NCI-H345 (cell line): ENCODE results near the gene TPM1.

Experiments
- DNase-seq: peaks from one replicate; lab custom pipeline; 2025; lab: John Stamatoyannopoulos, UW

The TPM1 gene

GRCh38 chr15:63016234-63016633 is 26.3 kb upstream of the TPM1 start:
- no peak for DNase-seq

- DNase-seq: no peak
Measured at GRCh38 chr15:63018639-63019038, 23.9 kb upstream of the TPM1 start.

- DNase-seq: no peak
Measured at GRCh38 chr15:63019511-63020109, 22.9 kb upstream of the TPM1 start.

GRCh38 chr15:63020128-63020527 is 22.4 kb upstream of the TPM1 start:
- no peak for DNase-seq

- DNase-seq: no peak
Measured at GRCh38 chr15:63020759-63021430, 21.7 kb upstream of the TPM1 start.

GRCh38 chr15:63022181-63022580 is 20.4 kb upstream of the TPM1 start:
- DNase-seq: no peak

- DNase-seq: no peak
Measured at GRCh38 chr15:63022663-63023062, 19.9 kb upstream of the TPM1 start.

GRCh38 chr15:63023351-63023945 is 19.1 kb upstream of the TPM1 start:
- no peak for DNase-seq

GRCh38 chr15:63025460-63025859 is 17.1 kb upstream of the TPM1 start:
- no peak for DNase-seq

GRCh38 chr15:63027646-63028045 is 14.9 kb upstream of the TPM1 start:
- no peak for DNase-seq

GRCh38 chr15:63028442-63029110 is 14.0 kb upstream of the TPM1 start:
- DNase-seq: no peak

- DNase-seq: no peak
Measured at GRCh38 chr15:63029676-63030075, 12.9 kb upstream of the TPM1 start.

GRCh38 chr15:63030101-63030551 is 12.4 kb upstream of the TPM1 start:
- DNase-seq: no peak

GRCh38 chr15:63034578-63034977 is 8.0 kb upstream of the TPM1 start:
- no peak for DNase-seq

- DNase-seq: no peak
Measured at GRCh38 chr15:63035253-63035652, 7.3 kb upstream of the TPM1 start.

GRCh38 chr15:63035977-63036376 is 6.6 kb upstream of the TPM1 start:
- no peak for DNase-seq

GRCh38 chr15:63037976-63038720 is 4.4 kb upstream of the TPM1 start:
- DNase-seq: peak; percentile 42

- DNase-seq: no peak
Measured at GRCh38 chr15:63038926-63039673, 3.4 kb upstream of the TPM1 start.

- DNase-seq: no peak
Measured at GRCh38 chr15:63039811-63040210, 2.7 kb upstream of the TPM1 start.

GRCh38 chr15:63040509-63040908 is 2.0 kb upstream of the TPM1 start:
- DNase-seq: no peak

GRCh38 chr15:63040954-63041353 is 1.6 kb upstream of the TPM1 start:
- DNase-seq: no peak
